Measurements from ENCODE around the gene TMEM184B. TPM values are rescaled to one million over a fixed set of nuclear protein-coding genes. Genes with fewer than 3 reads are reported as not detected.

The TMEM184B gene
- polyA plus RNA-seq, 4 donors: 37.9 to 45.4 (median 40.9) TPM

DNA sequence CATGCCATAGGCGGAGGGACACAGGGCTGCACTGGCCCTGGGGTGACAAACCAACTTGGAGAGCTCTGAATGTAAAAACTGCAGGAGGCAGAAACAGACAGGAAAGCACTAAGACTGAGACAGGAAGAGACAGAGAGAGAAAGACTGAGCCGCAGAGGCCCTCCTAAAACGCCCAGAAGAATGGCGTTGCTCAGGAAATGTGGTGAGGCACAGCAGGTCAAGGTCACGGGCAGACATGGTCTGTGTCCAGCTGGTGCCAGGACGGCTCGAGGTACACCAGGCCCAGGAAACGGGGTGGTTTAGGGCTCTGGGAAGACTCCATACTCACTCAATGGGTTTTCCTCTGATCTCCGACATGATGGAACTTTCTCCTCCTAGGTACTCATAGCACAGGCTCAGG, 41.9 kb downstream of the TMEM184B start:
- no peak for DNase-seq (ENCODE audit: low read depth in 4 of 4, low spot score in 3 of 4)

DNA sequence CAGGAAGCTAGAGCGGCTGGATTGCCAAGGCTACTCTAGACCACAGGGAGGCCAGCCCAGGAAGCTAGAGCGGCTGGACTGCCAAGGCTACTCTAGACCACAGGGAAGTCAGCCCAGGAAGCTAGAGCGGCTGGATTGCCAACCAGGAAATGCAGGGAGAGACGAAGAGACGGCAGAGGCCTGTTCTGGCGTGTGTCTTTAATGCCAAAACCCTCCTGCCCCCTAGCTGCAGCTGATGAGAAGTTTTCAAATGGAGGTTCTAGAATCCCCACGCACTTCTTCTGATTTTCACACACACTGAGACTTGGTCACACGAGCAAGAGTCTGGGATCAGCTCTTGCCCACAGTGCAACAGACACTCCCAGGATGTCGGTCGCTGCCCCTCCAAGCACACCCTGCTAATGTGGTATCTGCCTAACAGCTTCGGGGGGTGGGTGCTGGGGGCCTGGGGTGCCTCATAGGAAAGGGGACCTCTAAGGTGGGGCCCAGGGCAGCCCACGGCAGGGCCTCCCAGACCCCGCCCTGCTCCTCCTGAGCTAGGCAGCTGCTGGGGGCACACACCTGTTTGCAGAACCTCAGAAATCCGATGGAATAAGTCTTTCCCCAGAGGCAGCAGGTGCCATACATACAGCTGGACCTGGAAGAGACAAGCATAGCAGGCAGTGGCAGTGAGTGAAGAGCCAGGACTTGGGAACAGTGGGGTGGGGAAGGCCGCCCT, 42.5 kb downstream of the TMEM184B start:
- DNase-seq (ENCODE audit: low read depth in 4 of 4, low spot score in 3 of 4): no peak

DNA sequence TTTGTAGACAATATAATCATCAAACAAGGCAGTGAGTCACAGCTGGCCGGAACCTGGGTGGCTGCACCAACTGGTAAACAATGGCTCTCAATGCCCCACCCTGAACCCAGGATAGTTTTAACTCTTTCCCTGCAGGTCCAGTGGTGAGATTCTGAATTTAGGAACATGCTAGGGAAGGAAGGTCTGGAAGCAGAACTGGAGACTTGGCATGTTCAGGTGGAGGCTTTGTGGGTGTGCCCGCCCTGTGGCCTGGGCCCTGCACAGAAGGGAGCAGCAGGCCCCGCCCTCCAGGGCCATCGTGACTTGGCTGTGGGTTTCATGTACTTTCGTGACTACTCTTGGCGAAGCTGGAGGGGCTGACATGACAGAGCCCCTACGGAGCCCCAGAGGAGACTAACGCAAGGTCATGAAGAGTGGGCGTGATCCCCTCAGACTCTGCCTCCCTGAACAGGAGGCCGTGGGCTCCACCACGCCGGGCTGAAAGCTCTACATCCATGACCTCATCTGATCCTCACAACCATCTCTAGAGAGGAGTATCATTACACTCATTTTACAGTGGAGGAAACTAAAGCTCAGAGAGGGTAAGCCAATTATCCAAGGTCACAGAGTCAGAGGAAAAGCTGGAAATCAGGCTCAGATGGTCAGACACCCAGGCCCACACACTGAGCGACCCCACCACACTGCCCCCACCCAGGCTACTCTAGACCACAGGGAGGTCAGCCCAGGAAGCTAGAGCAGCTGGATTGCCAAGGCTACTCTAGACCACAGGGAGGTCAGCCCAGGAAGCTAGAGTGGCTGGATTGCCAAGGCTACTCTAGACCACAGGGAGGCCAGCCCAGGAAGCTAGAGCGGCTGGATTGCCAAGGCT, 43.7 kb downstream of the TMEM184B start:
- no peak for DNase-seq (ENCODE audit: low read depth in 4 of 4, low spot score in 3 of 4)

DNA sequence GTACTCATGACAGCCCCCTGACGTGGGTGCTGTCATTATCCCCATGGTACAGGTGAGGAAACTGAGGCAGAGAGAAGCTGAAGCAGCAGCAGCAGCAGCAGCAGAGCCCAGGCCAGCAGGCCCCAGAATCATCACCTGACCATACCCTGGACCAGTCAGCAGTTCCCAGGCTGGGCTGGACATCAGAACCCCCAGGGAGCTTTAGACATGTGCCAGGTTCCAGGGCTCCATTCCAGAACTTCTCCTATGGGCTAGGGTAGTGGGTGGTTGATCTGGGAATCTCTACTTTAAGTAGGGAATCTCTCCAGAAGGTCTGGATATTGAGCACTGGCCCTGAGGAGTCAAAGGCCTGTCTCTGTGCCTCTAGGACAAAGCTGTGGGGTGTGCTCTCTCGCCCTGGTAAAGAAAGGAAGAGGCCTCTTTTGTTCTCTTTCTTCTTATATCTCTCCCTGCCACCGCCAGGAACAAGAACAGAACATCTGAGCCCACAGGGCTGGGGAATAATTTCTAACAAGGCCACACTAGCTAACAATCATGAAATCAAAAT, 44.4 kb downstream of the TMEM184B start:
- DNase-seq (ENCODE audit: low read depth in 4 of 4, low spot score in 3 of 4): no peak

DNA sequence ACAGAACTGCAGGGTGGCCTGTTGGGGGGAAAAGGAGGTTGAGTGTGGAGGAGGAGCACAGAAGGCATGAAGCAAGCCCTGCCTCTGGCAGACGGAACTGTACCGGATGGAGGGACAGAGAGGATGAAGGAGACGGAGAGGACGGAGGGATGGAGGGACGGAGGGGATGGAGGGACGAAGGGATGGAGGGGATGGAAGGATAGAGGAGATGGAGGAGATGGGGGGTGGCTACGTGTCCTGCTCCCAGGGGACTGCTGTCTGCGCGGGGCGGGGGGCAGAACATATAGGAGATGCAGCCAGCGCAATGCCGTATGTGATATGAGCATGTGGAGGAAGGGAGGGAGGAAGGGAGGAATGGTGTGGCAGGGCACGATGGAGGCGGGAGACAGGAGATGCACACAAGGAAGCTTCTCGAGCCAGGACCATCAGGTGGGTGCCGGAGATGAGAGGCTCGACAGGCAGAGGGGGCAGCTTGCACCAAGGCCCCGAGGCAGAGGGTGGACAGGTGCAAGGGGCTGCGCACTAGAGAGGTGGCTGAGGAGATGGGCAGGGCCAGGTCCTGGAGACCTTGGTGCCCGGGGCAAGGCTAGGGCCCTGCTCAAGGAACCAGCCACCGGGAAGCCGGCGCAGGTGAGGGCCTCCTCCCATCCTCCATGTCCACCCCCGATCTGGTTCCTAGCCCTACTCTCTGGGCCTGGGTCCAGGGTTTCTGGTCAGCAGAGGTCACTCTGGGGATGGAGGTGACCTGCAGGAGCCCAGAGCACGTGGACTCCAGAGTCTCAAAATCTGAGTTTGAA, 45.8 kb downstream of the TMEM184B start:
- DNase-seq (ENCODE audit: low read depth in 4 of 4, low spot score in 3 of 4): no peak

DNA sequence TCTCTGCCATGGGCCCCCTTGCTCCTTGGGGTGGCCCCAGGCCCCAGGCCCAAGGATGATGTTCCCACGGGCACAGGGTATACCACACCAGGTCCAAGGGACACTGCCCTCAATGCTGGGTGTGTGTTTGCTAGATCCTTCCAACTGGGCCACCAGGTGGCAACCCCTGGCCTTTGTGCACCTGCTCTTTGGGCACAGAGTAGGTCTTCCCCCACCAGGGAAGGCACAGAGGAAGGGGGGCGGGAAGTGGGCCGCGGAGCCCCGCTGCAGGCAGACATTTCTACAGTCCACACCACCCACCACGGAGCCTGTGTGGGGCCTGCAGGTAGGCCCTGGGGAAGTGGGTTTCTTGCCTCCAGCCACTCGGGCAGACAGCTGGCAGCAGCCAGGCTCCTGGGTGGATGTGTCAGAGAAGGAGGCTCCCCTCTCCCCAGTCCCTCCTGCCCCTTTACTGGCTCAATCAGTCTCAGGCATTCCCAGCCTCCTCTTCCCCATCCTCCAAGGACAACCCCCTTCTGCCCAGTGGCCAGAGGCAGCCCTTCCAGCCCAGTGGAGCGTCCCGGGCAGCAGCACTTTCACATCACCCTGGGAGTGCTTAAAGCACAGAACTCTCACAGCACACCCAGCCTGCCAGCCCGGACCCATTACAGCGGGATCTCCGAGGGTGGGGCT, 49.4 kb downstream of the TMEM184B start:
- DNase-seq (ENCODE audit: low read depth in 4 of 4, low spot score in 3 of 4): no peak

DNA sequence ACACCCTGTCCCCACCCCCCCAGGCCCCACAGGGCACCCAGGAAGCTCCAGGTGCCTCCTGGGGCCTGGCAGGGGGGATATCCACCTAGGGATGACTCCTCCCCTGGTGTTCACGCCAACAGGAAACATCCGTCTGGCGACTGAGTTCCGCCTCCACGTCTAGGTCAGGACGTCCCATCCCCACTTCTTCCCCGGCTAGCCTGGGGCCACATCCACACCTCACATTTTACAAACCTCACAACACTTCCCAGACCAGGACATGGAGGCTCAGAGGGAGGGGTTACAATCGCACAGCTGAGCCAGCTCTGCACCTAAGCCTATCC, 50.1 kb downstream of the TMEM184B start:
- no peak for DNase-seq (ENCODE audit: low read depth in 4 of 4, low spot score in 3 of 4)

DNA sequence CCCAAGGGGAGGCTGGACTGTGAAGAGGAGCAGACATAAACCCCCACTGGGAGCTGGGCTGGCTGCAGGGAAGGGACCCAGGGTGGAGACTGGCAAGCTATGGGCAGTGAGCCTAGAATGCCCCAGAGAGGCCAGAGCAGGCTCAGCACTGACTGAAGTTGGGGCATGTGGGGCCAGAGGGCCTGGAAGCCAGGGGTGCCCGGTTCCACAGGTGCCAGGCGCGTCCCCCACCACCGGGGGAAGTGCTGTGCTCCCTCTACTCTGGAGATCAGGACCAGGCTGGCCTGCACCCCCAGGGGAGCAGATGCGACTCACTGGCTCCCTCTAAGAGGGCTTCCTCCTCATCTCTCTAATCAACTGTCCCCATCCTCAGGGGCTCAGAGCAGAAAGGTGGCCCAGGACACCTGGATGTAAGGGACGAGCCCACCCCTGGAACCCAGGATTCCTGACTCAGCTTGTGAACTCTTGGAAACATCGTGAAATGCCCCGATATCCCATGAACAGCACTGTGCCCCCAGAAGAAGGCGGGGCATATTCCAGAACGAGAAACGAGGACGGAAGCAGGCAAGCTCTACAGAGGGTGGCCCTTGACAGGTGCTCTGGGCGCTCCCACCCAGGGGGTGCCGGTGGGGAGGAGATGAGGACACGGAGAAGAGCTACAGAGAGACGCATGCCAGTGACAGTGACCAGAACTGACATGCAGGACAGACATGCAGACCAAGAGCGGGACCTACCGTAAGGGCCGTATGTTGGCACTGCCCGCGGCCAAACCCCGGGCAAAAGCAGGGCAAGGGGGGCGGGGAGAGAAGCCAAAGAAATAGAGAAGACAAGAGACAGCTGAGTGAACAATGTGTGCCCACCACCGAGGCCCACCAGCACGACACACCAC, 50.7 kb downstream of the TMEM184B start:
- DNase-seq (ENCODE audit: low read depth in 4 of 4, low spot score in 3 of 4): no peak

DNA sequence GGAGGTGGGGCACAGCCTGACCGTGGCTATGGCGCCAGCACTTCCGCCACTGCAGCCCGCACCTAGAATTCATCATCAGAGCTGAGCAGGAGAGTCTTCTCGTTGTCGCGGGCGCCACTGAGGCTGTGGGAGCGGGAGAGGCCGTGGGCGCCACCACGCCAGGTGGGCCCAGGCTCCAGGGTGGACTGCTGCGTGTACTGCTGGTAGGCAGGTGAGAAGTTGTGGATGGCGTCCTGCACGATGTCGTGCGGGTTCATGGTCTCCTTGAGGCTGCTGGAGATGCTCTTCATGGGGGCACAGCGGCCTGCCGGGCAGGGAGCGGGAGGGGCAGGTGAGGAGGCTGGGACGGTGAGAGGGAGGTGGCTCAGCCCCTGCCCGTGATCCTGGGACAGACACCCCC, 51.4 kb downstream of the TMEM184B start:
- no peak for DNase-seq (ENCODE audit: low read depth in 4 of 4, low spot score in 3 of 4)

DNA sequence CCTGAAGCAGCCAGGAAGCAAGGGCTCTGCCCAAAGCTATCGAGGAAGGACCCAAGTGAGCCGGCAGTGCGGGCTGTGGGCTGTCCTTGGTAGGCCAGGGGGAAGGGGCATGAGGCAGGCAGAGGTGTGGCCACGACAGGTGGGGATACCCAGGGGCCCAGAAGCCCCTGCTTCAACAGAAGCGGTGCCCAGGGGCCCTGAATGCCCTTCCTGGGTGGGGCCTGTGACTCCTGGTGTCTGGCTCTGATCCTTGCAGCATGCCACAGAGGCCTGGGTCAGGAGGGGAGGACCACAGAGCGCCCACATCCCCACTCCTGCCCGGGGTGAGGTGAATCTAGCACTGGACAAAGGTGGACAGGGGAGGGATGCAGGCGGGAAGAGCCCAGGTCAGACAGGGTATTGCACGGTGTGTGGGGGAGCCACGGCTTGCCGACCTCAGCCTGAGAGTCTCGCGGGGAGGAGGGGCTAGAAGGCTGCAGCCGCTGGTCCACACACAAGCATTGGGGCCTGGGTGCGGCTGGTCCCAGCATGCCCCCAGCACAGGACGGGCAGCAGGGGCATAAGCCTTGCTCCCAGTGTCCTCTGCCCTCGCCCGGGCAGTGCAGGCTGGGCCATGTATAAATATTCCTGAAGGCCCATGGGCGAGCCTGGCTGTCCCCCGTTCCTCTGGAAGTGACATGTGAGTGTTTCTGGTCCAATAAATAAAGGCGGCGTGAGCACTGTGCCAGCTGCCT, 52.0 kb downstream of the TMEM184B start:
- no peak for DNase-seq (ENCODE audit: low read depth in 4 of 4, low spot score in 3 of 4)

DNA sequence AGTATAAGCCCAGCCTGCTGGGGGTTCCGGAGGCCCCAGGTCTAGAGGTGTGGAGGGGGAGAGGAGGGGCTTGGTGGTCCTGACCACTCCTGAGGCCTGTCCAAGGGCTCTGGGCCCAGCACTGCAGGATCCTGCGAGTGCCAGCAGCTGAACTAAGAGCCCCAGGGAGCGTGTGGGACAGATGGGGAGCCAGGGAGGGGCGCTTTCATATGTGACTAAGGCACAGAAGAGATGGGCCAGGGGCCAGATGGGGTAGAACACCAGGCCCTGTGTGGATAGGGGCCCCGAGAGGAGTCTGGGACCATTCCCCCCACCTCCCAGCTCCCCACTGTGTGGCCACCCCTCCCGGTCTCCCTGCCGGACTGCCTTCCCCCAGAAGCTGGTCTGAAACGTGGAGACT, 52.6 kb downstream of the TMEM184B start:
- no peak for DNase-seq (ENCODE audit: low read depth in 4 of 4, low spot score in 3 of 4)

DNA sequence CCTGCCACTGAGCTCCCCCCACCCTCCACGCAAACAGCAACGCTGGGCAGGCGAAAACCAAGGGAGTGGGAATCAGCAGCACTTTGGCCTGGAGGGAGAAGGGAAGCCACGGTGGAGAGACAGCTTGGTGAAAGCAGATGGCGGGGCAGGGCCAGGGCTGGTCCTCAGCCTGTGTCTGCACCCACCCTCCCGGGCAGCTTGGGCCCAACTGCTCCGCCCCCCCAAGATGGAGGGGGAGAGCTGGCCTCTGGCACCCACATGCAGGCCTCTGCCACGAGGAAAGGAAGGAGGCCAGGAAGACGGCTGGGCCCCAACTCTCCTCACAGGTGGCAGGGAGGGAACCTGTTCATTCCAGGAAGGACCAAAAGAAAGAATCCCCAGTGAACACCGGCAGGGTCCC, 53.2 kb downstream of the TMEM184B start:
- DNase-seq (ENCODE audit: low read depth in 4 of 4, low spot score in 3 of 4): no peak

DNA sequence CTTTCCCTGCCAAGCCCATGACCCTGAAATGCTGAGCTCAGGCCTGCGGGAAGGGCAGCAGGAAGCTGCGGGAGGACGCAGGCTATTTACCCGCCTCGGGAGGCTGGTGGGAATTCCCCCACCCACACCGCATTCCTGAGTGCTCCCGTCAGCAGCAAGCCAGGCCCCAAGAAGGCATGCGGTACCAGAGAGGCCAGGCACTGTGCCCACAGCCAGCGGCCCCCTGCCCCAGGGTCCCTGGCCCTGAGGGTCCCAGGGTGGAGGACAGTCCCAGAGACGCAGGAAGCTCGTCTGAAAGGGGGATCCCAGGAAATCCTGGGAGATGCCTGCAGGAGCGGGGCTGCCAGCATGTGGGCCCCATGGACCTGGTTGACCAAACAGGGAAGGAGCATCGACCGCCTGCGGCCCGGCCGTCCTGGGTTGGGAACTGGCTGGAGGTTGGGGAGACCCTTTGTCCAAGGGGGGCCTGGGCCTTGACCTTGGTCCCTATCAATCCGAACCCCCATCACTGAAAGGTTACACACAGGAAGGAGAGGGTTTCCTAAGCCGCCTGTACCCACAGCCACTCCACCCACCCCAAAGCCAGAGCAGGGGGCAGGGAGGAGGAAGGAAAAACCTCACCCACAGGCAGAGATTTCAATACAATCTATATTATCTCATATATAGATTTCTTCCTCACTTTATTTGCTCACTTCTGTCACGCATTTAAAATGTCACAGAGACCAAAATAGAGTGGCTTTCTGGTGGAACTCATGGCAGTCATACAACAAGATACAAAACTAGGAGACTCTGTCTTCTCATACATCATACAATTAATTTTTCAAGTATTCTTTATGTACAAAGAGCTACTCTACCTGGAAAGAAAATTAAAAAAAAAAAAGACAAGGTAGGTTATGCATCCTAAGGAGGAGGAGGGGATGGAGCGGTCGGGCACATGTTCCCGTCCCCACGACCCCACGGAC, 53.9 kb downstream of the TMEM184B start:
- no peak for DNase-seq (ENCODE audit: low read depth in 4 of 4, low spot score in 3 of 4)

DNA sequence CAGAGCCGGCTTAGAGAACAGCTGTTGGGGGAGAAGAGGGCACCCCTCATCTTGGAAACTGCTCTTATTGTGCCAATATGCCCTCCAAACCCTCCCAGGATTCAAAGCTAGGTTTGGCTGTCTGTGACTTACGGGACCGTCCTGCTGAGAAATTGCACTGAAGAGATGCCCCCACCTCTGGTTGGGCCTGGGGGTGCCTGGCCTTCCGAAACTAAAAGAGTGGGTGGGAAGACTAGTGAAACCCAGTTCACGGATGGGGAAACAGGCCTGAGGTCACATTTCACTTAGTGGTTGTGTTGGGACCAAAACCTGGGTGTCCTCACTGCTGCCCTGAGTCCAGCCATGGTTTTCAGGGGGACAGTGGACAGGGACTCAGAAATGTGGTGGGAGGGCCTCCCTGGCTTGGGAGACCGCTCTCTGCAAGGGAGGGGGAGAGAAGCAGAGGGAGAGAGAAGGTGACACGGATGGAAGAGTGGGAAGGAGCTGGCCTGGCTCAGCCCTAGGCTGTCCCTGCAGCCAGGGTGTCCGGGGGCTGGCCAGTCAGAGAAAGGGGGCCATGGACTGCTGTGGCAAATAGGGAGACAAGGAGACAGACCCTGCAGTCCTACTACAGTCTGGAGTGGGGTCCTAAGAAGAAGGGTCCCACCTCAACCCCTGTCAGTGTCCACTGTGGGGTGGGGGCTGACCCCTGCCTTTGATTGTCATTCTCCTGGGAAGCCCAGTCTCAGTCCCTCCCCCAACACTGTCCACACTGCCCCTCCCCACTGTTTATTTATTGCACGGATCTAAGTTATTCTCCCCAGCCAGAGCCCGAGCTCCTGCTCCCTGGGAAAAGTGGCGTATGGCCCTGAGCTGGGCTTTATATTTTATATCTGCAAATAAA, 57.4 kb downstream of the TMEM184B start:
- no peak for DNase-seq (ENCODE audit: low read depth in 4 of 4, low spot score in 3 of 4)

DNA sequence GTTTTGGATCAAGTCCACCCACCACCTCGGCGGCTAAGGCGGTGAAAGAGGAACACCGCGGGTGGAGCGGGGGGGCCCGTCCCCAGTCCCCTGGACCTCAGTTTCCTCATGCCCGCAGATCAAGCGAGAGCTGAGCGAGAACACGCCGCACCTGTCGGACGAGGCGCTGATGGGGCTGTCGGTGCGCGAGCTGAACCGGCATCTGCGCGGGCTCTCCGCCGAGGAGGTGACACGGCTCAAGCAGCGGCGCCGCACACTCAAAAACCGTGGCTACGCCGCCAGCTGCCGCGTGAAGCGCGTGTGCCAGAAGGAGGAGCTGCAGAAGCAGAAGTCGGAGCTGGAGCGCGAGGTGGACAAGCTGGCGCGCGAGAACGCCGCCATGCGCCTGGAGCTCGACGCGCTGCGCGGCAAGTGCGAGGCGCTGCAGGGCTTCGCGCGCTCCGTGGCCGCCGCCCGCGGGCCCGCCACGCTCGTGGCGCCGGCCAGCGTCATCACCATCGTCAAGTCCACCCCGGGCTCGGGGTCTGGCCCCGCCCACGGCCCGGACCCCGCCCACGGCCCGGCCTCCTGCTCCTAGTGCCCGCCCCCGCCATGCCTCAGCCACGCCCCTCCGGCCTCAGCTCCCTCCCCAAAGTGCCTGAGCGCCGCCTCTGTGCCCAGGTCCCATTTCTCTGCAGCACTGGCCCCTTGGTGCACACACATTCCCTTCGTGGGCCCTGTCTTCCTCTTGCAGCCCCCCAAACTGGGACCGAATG, 58.3 kb downstream of the TMEM184B start:
- DNase-seq (ENCODE audit: low read depth in 4 of 4, low spot score in 3 of 4): no peak

DNA sequence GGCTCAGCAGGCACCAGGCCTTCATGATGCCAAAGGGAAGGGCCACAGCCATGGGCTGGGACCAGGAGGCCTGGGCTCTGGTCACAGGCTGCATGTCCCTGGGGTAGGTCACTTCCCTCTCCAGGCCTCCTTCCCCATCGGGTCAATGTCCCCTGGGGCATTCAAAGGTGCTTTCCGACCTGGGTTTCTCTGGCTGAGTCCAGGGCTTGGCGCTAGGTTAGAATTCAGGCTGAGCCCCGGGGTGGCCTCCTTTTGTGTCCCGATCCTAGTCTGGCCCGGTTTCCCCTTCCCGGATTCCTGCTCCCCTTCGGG, 58.9 kb downstream of the TMEM184B start:
- DNase-seq (ENCODE audit: low read depth in 4 of 4, low spot score in 3 of 4): no peak
